K562 (cell line): ENCODE measurements around the gene ADAT1. TPM values are rescaled to one million over a fixed set of nuclear protein-coding genes. Genes with fewer than 3 reads are reported as not detected.

Experiments
- ATF7 ChIP-seq: fragments of 450-650 bp; IDR thresholded peaks from 2 replicates; pipeline ENCODE4 v1.7.1; 2014; ENCODE audit warnings: mild to moderate bottlenecking, moderate library complexity
- C11orf30 ChIP-seq: fragments of 450-650 bp; IDR thresholded peaks from 2 replicates; pipeline ENCODE4 v1.6.1; 2016; ENCODE audit warnings: low read depth, mild to moderate bottlenecking
- CREB1 ChIP-seq, 2 experiments: sonication (generic) in 1 of 2; formaldehyde crosslinking in 1 of 2; IDR thresholded peaks; 2 replicates each; pipeline versions ENCODE4 v1.6.1 to v1.8.0; 2012 to 2022; ENCODE audit warnings: inconsistent platforms in 1 of 2, mild to moderate bottlenecking in 1 of 2, missing genetic modification reagents in 1 of 2, moderate library complexity in 1 of 2
- CXXC5 ChIP-seq: fragments of 250-450 bp; sonication (Bioruptor Pico); IDR thresholded peaks from 2 replicates; pipeline ENCODE4 v1.8.0; 2022; ENCODE audit warnings: inconsistent platforms, mild to moderate bottlenecking, moderate library complexity
- FOXM1 ChIP-seq, 2 experiments: fragments of 450-650 bp in 1 of 2; sonication (generic) in 1 of 2; formaldehyde crosslinking in 1 of 2; IDR thresholded peaks; 2 replicates each; pipeline versions ENCODE4 v1.6.1 to v1.9.0; 2017 to 2022; ENCODE audit warnings: low read depth in 2 of 2, mild to moderate bottlenecking in 2 of 2, missing genetic modification reagents in 1 of 2, moderate library complexity in 1 of 2
- GABPA ChIP-seq: fragments of 200-800 bp; sonication (Bioruptor generic); conservative IDR thresholded peaks from 2 replicates; pipeline ENCODE4 v1.6.1; 2016; ENCODE audit warnings: low read depth, missing genetic modification characterization, missing compliant biosample characterization
- GTF2E2 ChIP-seq: fragments of 200-800 bp; sonication (Bioruptor generic); IDR thresholded peaks from 2 replicates; pipeline ENCODE4 v1.6.1; 2016; ENCODE audit warnings: missing genetic modification characterization, missing compliant biosample characterization
- NFIX ChIP-seq: fragments of 250-450 bp; sonication (Bioruptor Pico); IDR thresholded peaks from 2 replicates; pipeline ENCODE4 v1.4.0; 2020; ENCODE audit warnings: low read depth, mild to moderate bottlenecking, moderate library complexity
- POLR2AphosphoS5 ChIP-seq: IDR thresholded peaks from 2 replicates; pipeline ENCODE4 v1.6.1; 2011; ENCODE audit warnings: mild to moderate bottlenecking, low read depth, low read length, moderate library complexity; ENCODE audit not compliant: control insufficient read depth, insufficient read depth
- RFX7 ChIP-seq: fragments of 250-450 bp; sonication (Bioruptor Pico); IDR thresholded peaks from 2 replicates; pipeline ENCODE4 v1.5.1; 2021; ENCODE audit warnings: mild to moderate bottlenecking
- SMC3 ChIP-seq: conservative IDR thresholded peaks from 2 replicates; pipeline ENCODE4 v1.6.1; 2011; ENCODE audit warnings: low read depth, low read length, improper control_type of control experiment; ENCODE audit not compliant: insufficient read depth
- SRF ChIP-seq, 2 experiments: fragments of 250-450, 450-650 bp in 1 of 2; sonication (Bioruptor Pico) in 1 of 2; sonication (generic) in 1 of 2; formaldehyde crosslinking; IDR thresholded peaks; 2 replicates each; pipeline versions ENCODE4 v1.5.0 to v1.5.1; 2020 to 2022; ENCODE audit warnings: mild to moderate bottlenecking in 1 of 2, missing genetic modification reagents in 1 of 2
- TBP ChIP-seq: optimal IDR thresholded peaks from 2 replicates; pipeline ENCODE3; 2011; ENCODE audit warnings: low read depth, low read length, improper control_type of control experiment
- TEAD4 ChIP-seq, 2 experiments: sonication (generic) in 1 of 2; formaldehyde crosslinking in 1 of 2; IDR thresholded peaks; 2 replicates each; pipeline versions ENCODE4 v1.6.1 to v1.8.0; 2012 to 2022; ENCODE audit warnings: borderline replicate concordance in 1 of 2, inconsistent platforms in 1 of 2, low read length in 1 of 2, mild to moderate bottlenecking in 1 of 2, missing genetic modification reagents in 1 of 2
- ZFX ChIP-seq: sonication (generic); formaldehyde crosslinking; IDR thresholded peaks from 2 replicates; pipeline ENCODE4 v1.8.0; 2022; ENCODE audit warnings: mild to moderate bottlenecking, missing genetic modification reagents, moderate library complexity
- polyA plus RNA-seq, 8 experiments: library from polyadenylated mRNA; depleted of rRNA in 4 of 8; stranded (reverse) in 5 of 8; unstranded in 3 of 8; fragments of >200 nt; fragmentation: Nextera tagmentation in 2 of 8; fragmentation: Illumina TruSeq in 1 of 8; extraction: Ambion mirVana in 2 of 8; extraction: Trizol in 1 of 8; gene quantifications; 2 replicates each; pipeline versions ENCODE4 v1.2.1 to v1.2.3, GENCODE V29; 2011 to 2014; ENCODE audit warnings: inconsistent platforms in 1 of 8, missing spikeins in 1 of 8
- total RNA-seq, 7 experiments: library from RNA; depleted of rRNA in 6 of 7; stranded (reverse); fragments of >200 nt in 6 of 7; fragmentation: Illumina TruSeq in 2 of 7; extraction: Trizol in 2 of 7; gene quantifications; 2 replicates each; pipeline versions ENCODE4 v1.2.1 to v1.2.3, GENCODE V29; 2011 to 2021; ENCODE audit warnings: low replicate concordance in 1 of 7
- TF ChIP-seq, protein P1 (sequence below): sonication (generic); formaldehyde crosslinking; IDR thresholded peaks from 2 replicates; pipeline ENCODE4 v1.8.0; 2022; ENCODE audit warnings: missing genetic modification reagents, mild to moderate bottlenecking, moderate library complexity, borderline replicate concordance
- TF ChIP-seq, protein P2 (sequence below), 2 experiments: fragments of 250-450 bp in 1 of 2; fragments of 450-650 bp in 1 of 2; sonication (Bioruptor Pico) in 1 of 2; IDR thresholded peaks; 2 replicates each; pipeline versions ENCODE4 v1.6.1 to v1.8.0; 2016 to 2021; ENCODE audit warnings: mild to moderate bottlenecking in 2 of 2, moderate library complexity in 2 of 2, missing compliant biosample characterization in 1 of 2, missing genetic modification characterization in 1 of 2
- TF ChIP-seq, protein P3 (sequence below): IDR thresholded peaks from 2 replicates; pipeline ENCODE4 v1.6.1; 2011; ENCODE audit not compliant: insufficient read length; ENCODE audit errors: extremely low read depth
- TF ChIP-seq, protein P4 (sequence below), 2 experiments: fragments of 450-650 bp; conservative IDR thresholded peaks; 2 replicates each; pipeline ENCODE4 v1.6.1; 2017; ENCODE audit warnings: mild to moderate bottlenecking in 2 of 2, moderate library complexity in 2 of 2
- TF ChIP-seq, protein P5 (sequence below): fragments of 450-650 bp; conservative IDR thresholded peaks from 2 replicates; pipeline ENCODE4 v1.6.1; 2016; ENCODE audit warnings: missing genetic modification characterization, low read depth, mild to moderate bottlenecking, control low read depth, missing compliant biosample characterization

The ADAT1 gene
- total and polyA plus RNA-seq, 9 of the 15 experiments (the other 6 are each of a cell fraction or from before 2014, with no cell fraction given), result 16.0 to 36.7 (median 28.2) TPM

DNA sequence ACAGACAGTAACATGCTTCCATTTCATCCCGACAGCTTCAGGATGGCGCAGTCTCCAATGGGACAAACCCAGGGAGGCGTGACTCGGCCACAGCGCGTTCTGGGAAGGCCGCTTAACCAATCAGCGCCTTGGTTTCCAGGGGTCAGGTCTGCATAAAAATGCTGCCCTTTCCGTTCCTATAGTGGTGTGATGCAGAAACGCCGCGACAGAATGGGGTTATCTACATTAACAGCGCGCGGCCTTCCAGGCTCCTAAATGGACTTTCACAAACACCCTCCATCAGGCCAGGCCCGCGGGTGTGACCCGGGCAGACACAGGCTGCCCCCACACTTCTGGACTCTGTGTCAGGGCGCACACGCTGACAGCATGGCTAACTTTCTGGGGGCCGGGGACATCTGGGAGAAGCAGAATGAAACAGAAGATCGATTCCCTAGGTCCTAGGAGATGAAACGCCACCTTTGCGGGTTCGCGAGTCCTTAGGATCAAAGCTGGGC, 67.8 kb downstream of the ADAT1 start (continued):
- TF ChIP-seq, protein P1, sequence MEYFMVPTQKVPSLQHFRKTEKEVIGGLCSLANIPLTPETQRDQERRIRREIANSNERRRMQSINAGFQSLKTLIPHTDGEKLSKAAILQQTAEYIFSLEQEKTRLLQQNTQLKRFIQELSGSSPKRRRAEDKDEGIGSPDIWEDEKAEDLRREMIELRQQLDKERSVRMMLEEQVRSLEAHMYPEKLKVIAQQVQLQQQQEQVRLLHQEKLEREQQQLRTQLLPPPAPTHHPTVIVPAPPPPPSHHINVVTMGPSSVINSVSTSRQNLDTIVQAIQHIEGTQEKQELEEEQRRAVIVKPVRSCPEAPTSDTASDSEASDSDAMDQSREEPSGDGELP (CRISPR knock-in tag), result peak; percentile 25; the same call in 1 of the 2 replicates
- TF ChIP-seq, protein P2, sequence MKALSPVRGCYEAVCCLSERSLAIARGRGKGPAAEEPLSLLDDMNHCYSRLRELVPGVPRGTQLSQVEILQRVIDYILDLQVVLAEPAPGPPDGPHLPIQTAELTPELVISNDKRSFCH (CRISPR knock-in tag; IDR thresholded peaks at IDR 0.05), result no peak
- TF ChIP-seq, protein P2 (tag; IDR thresholded peaks at IDR 0.05), result no peak
- TF ChIP-seq SRF (CRISPR knock-in tag; IDR thresholded peaks at IDR 0.05) (peak in 1 of 2 experiments; percentile 83; a peak in 1 of 4 replicates), SMC3 (no peak), ZFX (peak; percentile 76), FOXM1 (IDR thresholded peaks at IDR 0.05; ENCODE audit: low read depth) (peak; percentile 43), FOXM1 (CRISPR knock-in tag; IDR thresholded peaks at IDR 0.05; ENCODE audit: low read depth) (no peak), RFX7 (CRISPR knock-in tag) (no peak), TEAD4 (IDR thresholded peaks at IDR 0.05; ENCODE audit: low read length) (0 out of 2 replicates have a peak, but pooled peaks have one; percentile 40), TEAD4 (CRISPR knock-in tag; IDR thresholded peaks at IDR 0.05; ENCODE audit: borderline replicate concordance) (no peak), GTF2E2 (tag) (0 out of 2 replicates have a peak, but pooled peaks have one; percentile 69), NFIX (CRISPR knock-in tag) (no peak), POLR2AphosphoS5 (peak; percentile 59; the same call in 1 of the 2 replicates), C11orf30 (peak; percentile 86), TBP (peak; percentile 82), GABPA (tag) (0 out of 2 replicates have a peak, but pooled peaks have one; percentile 31), CREB1 (IDR thresholded peaks at IDR 0.05) (peak; percentile 95), CREB1 (CRISPR knock-in tag; IDR thresholded peaks at IDR 0.05) (peak; percentile 95), ATF7 (peak; percentile 9; the same call in 1 of the 2 replicates), CXXC5 (peak; percentile 56)
- TF ChIP-seq, protein P3, sequence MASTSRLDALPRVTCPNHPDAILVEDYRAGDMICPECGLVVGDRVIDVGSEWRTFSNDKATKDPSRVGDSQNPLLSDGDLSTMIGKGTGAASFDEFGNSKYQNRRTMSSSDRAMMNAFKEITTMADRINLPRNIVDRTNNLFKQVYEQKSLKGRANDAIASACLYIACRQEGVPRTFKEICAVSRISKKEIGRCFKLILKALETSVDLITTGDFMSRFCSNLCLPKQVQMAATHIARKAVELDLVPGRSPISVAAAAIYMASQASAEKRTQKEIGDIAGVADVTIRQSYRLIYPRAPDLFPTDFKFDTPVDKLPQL, result no peak
- TF ChIP-seq, protein P4, sequence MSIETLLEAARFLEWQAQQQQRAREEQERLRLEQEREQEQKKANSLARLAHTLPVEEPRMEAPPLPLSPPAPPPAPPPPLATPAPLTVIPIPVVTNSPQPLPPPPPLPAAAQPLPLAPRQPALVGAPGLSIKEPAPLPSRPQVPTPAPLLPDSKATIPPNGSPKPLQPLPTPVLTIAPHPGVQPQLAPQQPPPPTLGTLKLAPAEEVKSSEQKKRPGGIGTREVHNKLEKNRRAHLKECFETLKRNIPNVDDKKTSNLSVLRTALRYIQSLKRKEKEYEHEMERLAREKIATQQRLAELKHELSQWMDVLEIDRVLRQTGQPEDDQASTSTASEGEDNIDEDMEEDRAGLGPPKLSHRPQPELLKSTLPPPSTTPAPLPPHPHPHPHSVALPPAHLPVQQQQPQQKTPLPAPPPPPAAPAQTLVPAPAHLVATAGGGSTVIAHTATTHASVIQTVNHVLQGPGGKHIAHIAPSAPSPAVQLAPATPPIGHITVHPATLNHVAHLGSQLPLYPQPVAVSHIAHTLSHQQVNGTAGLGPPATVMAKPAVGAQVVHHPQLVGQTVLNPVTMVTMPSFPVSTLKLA (conservative IDR thresholded peaks at IDR 0.05), result peak; percentile 40 to 54
- TF ChIP-seq, protein P5, sequence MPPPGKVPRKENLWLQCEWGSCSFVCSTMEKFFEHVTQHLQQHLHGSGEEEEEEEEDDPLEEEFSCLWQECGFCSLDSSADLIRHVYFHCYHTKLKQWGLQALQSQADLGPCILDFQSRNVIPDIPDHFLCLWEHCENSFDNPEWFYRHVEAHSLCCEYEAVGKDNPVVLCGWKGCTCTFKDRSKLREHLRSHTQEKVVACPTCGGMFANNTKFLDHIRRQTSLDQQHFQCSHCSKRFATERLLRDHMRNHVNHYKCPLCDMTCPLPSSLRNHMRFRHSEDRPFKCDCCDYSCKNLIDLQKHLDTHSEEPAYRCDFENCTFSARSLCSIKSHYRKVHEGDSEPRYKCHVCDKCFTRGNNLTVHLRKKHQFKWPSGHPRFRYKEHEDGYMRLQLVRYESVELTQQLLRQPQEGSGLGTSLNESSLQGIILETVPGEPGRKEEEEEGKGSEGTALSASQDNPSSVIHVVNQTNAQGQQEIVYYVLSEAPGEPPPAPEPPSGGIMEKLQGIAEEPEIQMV (tag), result no peak
